ENCODE measurements around the gene BTBD7. TPM values are rescaled to one million over a fixed set of nuclear protein-coding genes. Genes with fewer than 3 reads are reported as not detected.

Gene BTBD7
- total RNA-seq, 1 experiment from 2014 or later = 24.7 TPM

DNA sequence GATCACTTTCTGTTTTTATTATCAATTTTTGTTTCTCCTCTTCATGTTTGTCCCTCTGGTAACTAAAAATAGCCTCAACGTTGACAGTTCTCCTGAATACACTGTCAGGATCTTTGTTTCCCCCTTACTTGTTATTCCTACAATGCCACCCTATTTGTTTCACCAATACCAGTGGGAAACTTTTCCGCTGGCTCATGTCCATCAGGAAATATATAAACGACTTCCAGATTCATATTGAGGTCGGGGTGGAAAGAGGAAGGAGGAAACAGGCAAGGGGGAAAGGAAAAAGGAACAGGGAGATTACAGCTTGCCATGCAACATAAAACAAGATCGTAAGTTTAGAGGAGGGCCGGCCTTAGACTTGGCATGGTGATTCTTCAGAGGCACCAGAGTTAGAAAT, 61.7 kb downstream of the BTBD7 start:
- H3K27me3 ChIP-seq (ENCODE audit: control insufficient read depth, insufficient read depth, low read length) = no peaks in the 10 kb centered on the region
- ATAC-seq = no peak
- H3K9me3 ChIP-seq (ENCODE audit: control insufficient read depth, insufficient read depth, low read depth, low read length) = no peaks in the 10 kb centered on the region
- intact Hi-C loops (cut with micrococcal nuclease; ENCODE audit: unreplicated experiment) = no loop called here
- in situ Hi-C loops (cut with HindIII; ENCODE audit: low pct_unique_long_range_greater_than_20kb, low sequenced_read_pairs) = no loop called here
- CTCF ChIA-PET = no interaction called here
- H3K4me1 ChIP-seq (ENCODE audit: control insufficient read depth, insufficient read depth, low read length) = no peaks in the 10 kb centered on the region
- no peak overlapping the region for H3K27ac ChIP-seq (ENCODE audit: low read length)
- no peak overlapping the region for H3K4me3 ChIP-seq (ENCODE audit: low read depth in 2 of 2, low read length in 2 of 2)
- TF ChIP-seq, protein P1, sequence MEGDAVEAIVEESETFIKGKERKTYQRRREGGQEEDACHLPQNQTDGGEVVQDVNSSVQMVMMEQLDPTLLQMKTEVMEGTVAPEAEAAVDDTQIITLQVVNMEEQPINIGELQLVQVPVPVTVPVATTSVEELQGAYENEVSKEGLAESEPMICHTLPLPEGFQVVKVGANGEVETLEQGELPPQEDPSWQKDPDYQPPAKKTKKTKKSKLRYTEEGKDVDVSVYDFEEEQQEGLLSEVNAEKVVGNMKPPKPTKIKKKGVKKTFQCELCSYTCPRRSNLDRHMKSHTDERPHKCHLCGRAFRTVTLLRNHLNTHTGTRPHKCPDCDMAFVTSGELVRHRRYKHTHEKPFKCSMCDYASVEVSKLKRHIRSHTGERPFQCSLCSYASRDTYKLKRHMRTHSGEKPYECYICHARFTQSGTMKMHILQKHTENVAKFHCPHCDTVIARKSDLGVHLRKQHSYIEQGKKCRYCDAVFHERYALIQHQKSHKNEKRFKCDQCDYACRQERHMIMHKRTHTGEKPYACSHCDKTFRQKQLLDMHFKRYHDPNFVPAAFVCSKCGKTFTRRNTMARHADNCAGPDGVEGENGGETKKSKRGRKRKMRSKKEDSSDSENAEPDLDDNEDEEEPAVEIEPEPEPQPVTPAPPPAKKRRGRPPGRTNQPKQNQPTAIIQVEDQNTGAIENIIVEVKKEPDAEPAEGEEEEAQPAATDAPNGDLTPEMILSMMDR (IDR thresholded peaks at IDR 0.05) = no peak
- TF ChIP-seq SIN3A (IDR thresholded peaks at IDR 0.05; ENCODE audit: borderline replicate concordance, insufficient read depth, low read depth, low read length) (no peak), POLR2AphosphoS5 (IDR thresholded peaks at IDR 0.05; ENCODE audit: low read depth, low read length) (no peak), TCF7L2 (IDR thresholded peaks at IDR 0.05; ENCODE audit: low read depth, low read length) (no peak)
- TF ChIP-seq, protein P2, sequence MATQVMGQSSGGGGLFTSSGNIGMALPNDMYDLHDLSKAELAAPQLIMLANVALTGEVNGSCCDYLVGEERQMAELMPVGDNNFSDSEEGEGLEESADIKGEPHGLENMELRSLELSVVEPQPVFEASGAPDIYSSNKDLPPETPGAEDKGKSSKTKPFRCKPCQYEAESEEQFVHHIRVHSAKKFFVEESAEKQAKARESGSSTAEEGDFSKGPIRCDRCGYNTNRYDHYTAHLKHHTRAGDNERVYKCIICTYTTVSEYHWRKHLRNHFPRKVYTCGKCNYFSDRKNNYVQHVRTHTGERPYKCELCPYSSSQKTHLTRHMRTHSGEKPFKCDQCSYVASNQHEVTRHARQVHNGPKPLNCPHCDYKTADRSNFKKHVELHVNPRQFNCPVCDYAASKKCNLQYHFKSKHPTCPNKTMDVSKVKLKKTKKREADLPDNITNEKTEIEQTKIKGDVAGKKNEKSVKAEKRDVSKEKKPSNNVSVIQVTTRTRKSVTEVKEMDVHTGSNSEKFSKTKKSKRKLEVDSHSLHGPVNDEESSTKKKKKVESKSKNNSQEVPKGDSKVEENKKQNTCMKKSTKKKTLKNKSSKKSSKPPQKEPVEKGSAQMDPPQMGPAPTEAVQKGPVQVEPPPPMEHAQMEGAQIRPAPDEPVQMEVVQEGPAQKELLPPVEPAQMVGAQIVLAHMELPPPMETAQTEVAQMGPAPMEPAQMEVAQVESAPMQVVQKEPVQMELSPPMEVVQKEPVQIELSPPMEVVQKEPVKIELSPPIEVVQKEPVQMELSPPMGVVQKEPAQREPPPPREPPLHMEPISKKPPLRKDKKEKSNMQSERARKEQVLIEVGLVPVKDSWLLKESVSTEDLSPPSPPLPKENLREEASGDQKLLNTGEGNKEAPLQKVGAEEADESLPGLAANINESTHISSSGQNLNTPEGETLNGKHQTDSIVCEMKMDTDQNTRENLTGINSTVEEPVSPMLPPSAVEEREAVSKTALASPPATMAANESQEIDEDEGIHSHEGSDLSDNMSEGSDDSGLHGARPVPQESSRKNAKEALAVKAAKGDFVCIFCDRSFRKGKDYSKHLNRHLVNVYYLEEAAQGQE (IDR thresholded peaks at IDR 0.05; ENCODE audit: insufficient read depth in 1 of 2, low read depth in 2 of 2, low read length in 1 of 2) = no peak
- no peaks in the 10 kb centered on the region for H3K36me3 ChIP-seq (ENCODE audit: control insufficient read depth, insufficient read depth, low read length)
- no peak for DNase-seq (ENCODE audit: low read depth, low spot score)
- POLR2A ChIA-PET = interaction anchor here (0.7 kb wide), 1 partner anchor 15 kb away, joined by 6 read pairs; no protein-coding TSS in a partner anchor
- BruUV-seq (replicated peaks) = no TSS peak

DNA sequence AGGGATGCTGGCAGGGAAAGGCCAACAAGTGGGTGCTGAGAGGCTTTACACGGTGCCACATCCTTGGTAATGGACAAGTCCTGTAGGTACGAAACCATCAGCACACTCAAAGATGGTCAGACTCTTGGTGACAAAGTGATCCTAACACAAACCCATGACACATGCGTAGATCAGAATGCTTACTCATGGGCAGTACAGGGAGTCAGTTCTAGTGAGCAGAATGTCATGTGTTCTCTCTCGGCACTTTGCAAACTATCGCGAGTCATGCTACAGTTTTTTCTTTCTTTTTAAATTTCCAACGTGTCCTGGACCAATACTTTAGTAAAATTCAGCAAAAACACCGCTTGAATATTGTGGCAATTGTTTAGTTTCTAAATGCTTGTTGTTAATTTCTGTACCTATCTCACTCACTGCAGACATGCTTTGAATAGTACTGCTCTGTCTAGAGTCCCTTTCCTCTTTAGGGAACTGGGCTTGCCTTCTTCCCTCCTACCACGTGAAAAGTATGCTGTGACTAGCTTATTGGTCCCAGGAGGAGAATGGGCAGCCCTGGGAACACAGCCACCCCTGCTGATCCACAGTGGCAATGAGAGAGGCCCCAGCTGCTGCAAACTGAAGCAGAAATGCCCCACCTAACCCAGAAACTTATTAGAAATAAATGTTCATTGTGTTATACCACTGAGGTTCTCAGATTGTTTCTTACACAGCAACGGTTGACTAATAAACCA, 63.3 kb downstream of the BTBD7 start:
- Histone ChIP-seq H3K4me1 (ENCODE audit: control insufficient read depth, insufficient read depth, low read length) (no peaks in the 10 kb centered on the region), H3K36me3 (ENCODE audit: control insufficient read depth, insufficient read depth, low read length) (no peaks in the 10 kb centered on the region), H3K9me3 (ENCODE audit: control insufficient read depth, insufficient read depth, low read depth, low read length) (no peaks in the 10 kb centered on the region), H3K27ac (ENCODE audit: low read length) (no peak overlapping the region), H3K27me3 (ENCODE audit: control insufficient read depth, insufficient read depth, low read length) (no peaks in the 10 kb centered on the region), H3K4me3 (ENCODE audit: low read depth in 2 of 2, low read length in 2 of 2) (no peak overlapping the region)
- TF ChIP-seq SIN3A (IDR thresholded peaks at IDR 0.05; ENCODE audit: borderline replicate concordance, insufficient read depth, low read depth, low read length) (no peak), POLR2AphosphoS5 (IDR thresholded peaks at IDR 0.05; ENCODE audit: low read depth, low read length) (no peak), TCF7L2 (IDR thresholded peaks at IDR 0.05; ENCODE audit: low read depth, low read length) (no peak)
- TF ChIP-seq, protein P1 (IDR thresholded peaks at IDR 0.05) = no peak
- TF ChIP-seq, protein P2 (IDR thresholded peaks at IDR 0.05; ENCODE audit: insufficient read depth in 1 of 2, low read depth in 2 of 2, low read length in 1 of 2) = no peak
- in situ Hi-C loops (cut with HindIII; ENCODE audit: low pct_unique_long_range_greater_than_20kb, low sequenced_read_pairs) = no loop called here
- DNase-seq (ENCODE audit: low read depth, low spot score) = peak; percentile 45
- ATAC-seq = peak; percentile 74; the same call in 1 of the 2 replicates
- intact Hi-C loops (cut with micrococcal nuclease; ENCODE audit: unreplicated experiment) = no loop called here
- ChIA-PET POLR2A (interaction anchor here (0.5 kb wide), 1 partner anchor 86 kb away, joined by 3 read pairs; no protein-coding TSS in a partner anchor), CTCF (no interaction called here)
- no TSS peak for BruUV-seq (replicated peaks)

Data from Panc1 (cell line).